ENCODE results near the gene SLC8A1.

Gene SLC8A1

DNA sequence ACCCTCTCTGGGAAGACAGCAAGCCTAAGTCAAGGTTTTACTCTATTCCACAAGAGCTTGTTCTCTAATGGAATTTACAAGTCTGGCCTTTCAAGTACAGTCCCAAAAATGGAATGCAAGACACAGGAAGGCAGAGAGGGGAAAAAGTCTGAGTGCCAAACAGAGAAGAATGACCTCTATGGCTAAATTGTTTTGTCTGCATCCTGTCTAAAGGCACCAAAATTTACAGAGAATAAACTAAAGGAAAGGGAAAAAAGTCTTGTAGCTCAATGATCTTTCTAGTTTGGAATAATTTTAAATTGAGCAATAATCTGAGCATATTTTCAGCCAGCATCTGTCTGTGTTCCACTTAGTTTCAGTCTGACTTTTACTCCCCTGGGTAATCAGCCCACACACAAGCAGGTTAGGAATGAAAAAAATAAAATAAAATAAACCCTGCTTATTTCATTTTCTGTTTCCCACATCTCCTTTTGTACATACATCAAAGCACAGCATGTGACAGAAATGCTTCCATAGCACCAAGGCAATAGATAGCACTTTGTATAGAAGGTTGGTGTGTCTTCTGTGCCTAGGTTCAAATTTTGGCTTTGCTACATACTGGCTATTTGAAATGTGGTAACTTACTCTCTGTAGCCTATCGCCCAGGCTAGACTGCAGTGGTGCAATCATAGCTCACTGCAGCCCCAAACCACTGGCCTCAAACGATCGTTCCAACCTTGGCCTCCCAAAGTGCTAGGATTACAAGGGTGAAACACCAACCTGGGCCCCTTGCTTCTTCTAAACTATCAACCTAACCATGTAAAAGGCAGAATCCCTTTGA, 105.1 kb downstream of the SLC8A1 start:
- no peak overlapping the region for H3K4me3 ChIP-seq (ENCODE audit: low read depth, low read length)
- no peak for TF ChIP-seq CTCF (IDR thresholded peaks at IDR 0.05; ENCODE audit: insufficient read depth, low read depth, low read length, missing control alignments)
- DNase-seq (ENCODE audit: low read depth) = peak; percentile 24

GRCh38 chr2:40344364-40344763, 107.5 kb downstream of the SLC8A1 start:
- TF ChIP-seq CTCF (IDR thresholded peaks at IDR 0.05; ENCODE audit: insufficient read depth, low read depth, low read length, missing control alignments) = no peak
- no peak overlapping the region for H3K4me3 ChIP-seq (ENCODE audit: low read depth, low read length)
- no peak for DNase-seq (ENCODE audit: low read depth)

GRCh38 chr2:40343902-40344301, 108.0 kb downstream of the SLC8A1 start:
- no peak for DNase-seq (ENCODE audit: low read depth)
- H3K4me3 ChIP-seq (ENCODE audit: low read depth, low read length) = no peak overlapping the region

DNA sequence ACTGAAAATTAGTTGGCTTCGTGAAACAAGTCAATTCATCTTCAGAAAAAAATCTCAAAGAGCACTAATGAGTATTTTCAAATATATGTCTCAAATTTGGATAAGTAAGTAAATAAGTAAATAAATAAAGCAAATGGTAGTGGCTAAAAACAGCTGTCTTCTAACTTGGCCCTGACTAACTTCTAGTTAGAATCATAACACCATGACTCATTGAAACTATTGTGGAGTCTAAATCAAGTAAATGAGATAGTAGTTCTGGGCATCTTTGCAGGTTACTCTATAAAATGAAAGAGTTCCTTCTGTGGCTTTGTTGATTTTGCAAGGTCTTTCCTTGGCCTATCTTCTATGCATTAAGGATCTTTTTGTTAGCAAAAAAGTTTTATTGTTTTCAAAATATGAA, 110.7 kb downstream of the SLC8A1 start:
- no peak for DNase-seq (ENCODE audit: low read depth)
- TF ChIP-seq CTCF (IDR thresholded peaks at IDR 0.05; ENCODE audit: insufficient read depth, low read depth, low read length, missing control alignments) = no peak

More at GRCh38 chr2:40343902-40344301, 108.0 kb downstream of the SLC8A1 start:
- no peak for TF ChIP-seq CTCF (IDR thresholded peaks at IDR 0.05; ENCODE audit: insufficient read depth, low read depth, low read length, missing control alignments)

DNA sequence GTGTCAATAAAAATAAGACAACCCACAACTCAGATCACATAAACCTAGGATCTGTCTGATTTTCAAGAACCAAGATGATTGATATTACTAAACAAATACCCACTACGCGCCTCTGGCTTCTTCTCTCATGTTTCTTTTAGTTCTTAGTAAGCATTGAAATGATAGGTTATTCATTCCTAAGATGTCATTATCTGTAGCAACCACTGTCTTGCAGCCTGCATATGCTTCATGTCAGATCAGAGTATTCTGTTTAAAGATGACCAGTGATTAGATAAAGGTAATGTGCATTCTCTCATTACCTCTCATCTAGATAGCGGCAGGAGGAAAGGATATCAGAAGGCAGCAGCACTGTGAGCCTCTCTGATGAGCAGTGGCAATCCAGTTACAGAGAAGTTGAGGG, 112.9 kb downstream of the SLC8A1 start:
- TF ChIP-seq CTCF (IDR thresholded peaks at IDR 0.05; ENCODE audit: insufficient read depth, low read depth, low read length, missing control alignments) = no peak
- H3K4me3 ChIP-seq (ENCODE audit: low read depth, low read length) = no peak overlapping the region
- DNase-seq (ENCODE audit: low read depth) = no peak

More for the DNA sequence above, 110.7 kb downstream of the SLC8A1 start:
- H3K4me3 ChIP-seq (ENCODE audit: low read depth, low read length) = no peak overlapping the region

DNA sequence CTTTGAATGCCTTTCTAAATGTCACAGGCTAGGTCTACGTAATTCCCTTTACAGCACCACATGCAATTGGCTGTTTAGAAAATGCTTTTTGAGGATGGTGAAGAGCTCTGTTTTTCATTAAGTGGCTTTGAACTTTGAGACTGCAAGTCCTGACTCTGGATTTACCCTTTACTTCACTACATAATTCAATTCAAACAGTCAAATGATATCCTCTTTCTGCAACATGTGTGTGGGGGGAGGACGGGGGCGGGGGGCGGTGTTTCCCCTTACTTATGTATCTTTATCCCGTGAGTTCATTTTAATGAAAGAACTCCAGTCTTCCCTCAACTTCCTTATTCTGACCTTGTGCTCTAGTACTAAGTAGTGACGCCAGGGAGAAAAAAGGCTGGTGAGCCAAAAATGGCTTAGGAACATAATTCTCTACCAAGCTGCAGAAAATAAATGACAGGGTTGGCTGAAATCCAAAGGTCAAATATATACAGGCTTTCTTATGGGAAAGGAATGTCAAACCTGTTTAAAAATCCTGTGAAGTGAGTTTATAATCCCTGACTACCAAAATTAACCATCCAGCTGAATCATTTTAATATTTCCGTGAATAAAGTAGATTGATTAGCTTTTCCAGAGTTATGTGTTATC, 119.6 kb downstream of the SLC8A1 start:
- TF ChIP-seq CTCF (IDR thresholded peaks at IDR 0.05; ENCODE audit: insufficient read depth, low read depth, low read length, missing control alignments) = no peak
- no peak for DNase-seq (ENCODE audit: low read depth)
- H3K4me3 ChIP-seq (ENCODE audit: low read depth, low read length) = no peak overlapping the region
